ENCODE data around the gene ERC1.

DNA sequence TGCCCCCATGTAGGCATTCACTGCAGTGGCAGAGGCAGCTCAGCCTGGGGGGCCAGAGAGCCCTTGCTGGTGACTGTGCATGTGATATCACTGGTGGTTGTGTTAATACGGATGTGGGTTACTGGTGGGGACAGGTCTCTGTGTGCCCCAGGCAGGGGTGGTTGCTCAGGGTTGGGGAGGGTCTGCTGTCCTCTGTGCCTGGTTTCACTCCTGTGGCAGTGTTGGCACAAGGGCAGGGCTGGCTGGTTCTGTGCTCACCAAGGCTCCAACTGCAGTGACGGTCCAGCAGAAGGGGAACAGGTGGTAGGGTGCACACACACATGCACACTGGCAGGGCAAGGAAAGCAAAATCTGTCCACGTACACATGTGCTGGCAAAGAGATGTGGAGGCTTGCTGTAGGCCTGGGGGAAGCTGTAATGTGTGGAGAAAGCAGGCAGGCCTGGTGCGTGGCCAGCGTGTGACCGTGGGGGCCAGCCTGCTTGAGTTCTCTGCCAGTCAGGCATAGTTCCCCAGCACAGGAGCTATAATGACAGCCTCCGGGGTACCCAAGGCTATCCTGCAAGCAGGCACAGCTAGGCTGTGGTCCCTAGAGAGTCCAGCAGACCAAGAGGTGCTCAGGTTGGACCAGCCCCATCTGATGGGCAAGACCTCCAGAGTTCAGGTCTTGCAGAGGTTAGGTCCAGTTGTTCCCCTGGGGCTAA, 348.7 kb downstream of the ERC1 start:
- TF ChIP-seq, protein P1, sequence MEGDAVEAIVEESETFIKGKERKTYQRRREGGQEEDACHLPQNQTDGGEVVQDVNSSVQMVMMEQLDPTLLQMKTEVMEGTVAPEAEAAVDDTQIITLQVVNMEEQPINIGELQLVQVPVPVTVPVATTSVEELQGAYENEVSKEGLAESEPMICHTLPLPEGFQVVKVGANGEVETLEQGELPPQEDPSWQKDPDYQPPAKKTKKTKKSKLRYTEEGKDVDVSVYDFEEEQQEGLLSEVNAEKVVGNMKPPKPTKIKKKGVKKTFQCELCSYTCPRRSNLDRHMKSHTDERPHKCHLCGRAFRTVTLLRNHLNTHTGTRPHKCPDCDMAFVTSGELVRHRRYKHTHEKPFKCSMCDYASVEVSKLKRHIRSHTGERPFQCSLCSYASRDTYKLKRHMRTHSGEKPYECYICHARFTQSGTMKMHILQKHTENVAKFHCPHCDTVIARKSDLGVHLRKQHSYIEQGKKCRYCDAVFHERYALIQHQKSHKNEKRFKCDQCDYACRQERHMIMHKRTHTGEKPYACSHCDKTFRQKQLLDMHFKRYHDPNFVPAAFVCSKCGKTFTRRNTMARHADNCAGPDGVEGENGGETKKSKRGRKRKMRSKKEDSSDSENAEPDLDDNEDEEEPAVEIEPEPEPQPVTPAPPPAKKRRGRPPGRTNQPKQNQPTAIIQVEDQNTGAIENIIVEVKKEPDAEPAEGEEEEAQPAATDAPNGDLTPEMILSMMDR (IDR thresholded peaks at IDR 0.05; ENCODE audit: insufficient read depth, low read length) = no peak
- TF ChIP-seq, protein P2, sequence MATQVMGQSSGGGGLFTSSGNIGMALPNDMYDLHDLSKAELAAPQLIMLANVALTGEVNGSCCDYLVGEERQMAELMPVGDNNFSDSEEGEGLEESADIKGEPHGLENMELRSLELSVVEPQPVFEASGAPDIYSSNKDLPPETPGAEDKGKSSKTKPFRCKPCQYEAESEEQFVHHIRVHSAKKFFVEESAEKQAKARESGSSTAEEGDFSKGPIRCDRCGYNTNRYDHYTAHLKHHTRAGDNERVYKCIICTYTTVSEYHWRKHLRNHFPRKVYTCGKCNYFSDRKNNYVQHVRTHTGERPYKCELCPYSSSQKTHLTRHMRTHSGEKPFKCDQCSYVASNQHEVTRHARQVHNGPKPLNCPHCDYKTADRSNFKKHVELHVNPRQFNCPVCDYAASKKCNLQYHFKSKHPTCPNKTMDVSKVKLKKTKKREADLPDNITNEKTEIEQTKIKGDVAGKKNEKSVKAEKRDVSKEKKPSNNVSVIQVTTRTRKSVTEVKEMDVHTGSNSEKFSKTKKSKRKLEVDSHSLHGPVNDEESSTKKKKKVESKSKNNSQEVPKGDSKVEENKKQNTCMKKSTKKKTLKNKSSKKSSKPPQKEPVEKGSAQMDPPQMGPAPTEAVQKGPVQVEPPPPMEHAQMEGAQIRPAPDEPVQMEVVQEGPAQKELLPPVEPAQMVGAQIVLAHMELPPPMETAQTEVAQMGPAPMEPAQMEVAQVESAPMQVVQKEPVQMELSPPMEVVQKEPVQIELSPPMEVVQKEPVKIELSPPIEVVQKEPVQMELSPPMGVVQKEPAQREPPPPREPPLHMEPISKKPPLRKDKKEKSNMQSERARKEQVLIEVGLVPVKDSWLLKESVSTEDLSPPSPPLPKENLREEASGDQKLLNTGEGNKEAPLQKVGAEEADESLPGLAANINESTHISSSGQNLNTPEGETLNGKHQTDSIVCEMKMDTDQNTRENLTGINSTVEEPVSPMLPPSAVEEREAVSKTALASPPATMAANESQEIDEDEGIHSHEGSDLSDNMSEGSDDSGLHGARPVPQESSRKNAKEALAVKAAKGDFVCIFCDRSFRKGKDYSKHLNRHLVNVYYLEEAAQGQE (IDR thresholded peaks at IDR 0.05; ENCODE audit: insufficient replicate concordance, low read depth) = no peak
